GM12878 (cell line): ENCODE data around the gene GPT2. TPM values are rescaled to one million over a fixed set of nuclear protein-coding genes. Genes with fewer than 3 reads are reported as not detected.

Experiments used
- ATAC-seq: fragments of 200-7000 bp; cut with Tn5 transposase; 3 replicates; pipeline ENCODE4 v1.9.1; 2020; ENCODE audit warnings: mild to moderate bottlenecking, moderate library complexity
- BruUV-seq: library from RNA; stranded (reverse); fragments of 400-500 nt; replicated peaks from 2 replicates; lab custom pipeline; 2021; lab: Mats Ljungman, UMichigan
- CTCF ChIA-PET: fragments of 300-600 bp; sonication (Branson Sonifier 250); formaldehyde crosslinking; extraction: SDS; loops from one replicate; lab custom pipeline; 2021; ENCODE audit warnings: inconsistent platforms; lab: Yijun Ruan, JAX
- POLR2A ChIA-PET: fragments of 350-600 bp; formaldehyde crosslinking; extraction: SDS; loops from one replicate; lab custom pipeline; 2021; ENCODE audit warnings: inconsistent platforms; lab: Charles Lee
- RAD21 ChIA-PET: fragments of 300-600 bp; sonication (Branson Sonifier 250); formaldehyde crosslinking; loops from one replicate; lab custom pipeline; 2023; ENCODE audit warnings: antibody characterized with exemption; ENCODE audit not compliant: unreplicated experiment; lab: Charles Lee
- SMC1A ChIA-PET: fragments of 300-600 bp; sonication (Branson Sonifier 250); formaldehyde crosslinking; loops from one replicate; lab custom pipeline; 2023; ENCODE audit not compliant: unreplicated experiment, uncharacterized antibody; lab: Charles Lee
- DNase-seq: peaks from one replicate; pipeline ENCODE4 v3.0.0-alpha.2; 2011; ENCODE audit warnings: low read depth, low spot score
- FAIRE-seq: peaks from 3 replicates; lab custom pipeline; 2011; peaks lifted over from hg19 to GRCh38; lab: Jason Lieb, UNC
- H2AFZ ChIP-seq: 2 replicates; pipeline ENCODE4 v1.6.0; 2011; ENCODE audit warnings: low read depth, low read length, control low read depth; ENCODE audit not compliant: control insufficient read depth
- H3K27ac ChIP-seq: 2 replicates; pipeline ENCODE4 v1.5.1; 2011; ENCODE audit warnings: control low read depth; ENCODE audit not compliant: control insufficient read depth, insufficient read depth
- H3K27me3 ChIP-seq, 2 experiments: replicated peaks in 1 of 2; 2 replicates each; pipeline versions ENCODE4 v1.6.0 to v1.6.1; 2011; ENCODE audit warnings: low read length in 1 of 2; ENCODE audit not compliant: control insufficient read depth in 2 of 2, insufficient read depth in 2 of 2
- H3K36me3 ChIP-seq, 2 experiments: 2 replicates each; pipeline ENCODE4 v1.5.1; 2011; ENCODE audit warnings: low read length in 1 of 2; ENCODE audit not compliant: control insufficient read depth in 2 of 2, insufficient read depth in 2 of 2
- H3K4me1 ChIP-seq: 2 replicates; pipeline ENCODE4 v1.6.1; 2011; ENCODE audit warnings: mild to moderate bottlenecking, low read length, moderate library complexity, mixed read lengths; ENCODE audit not compliant: control insufficient read depth, insufficient read depth
- H3K4me2 ChIP-seq: 2 replicates; pipeline ENCODE4 v1.6.0; 2011; ENCODE audit warnings: control low read depth; ENCODE audit not compliant: control insufficient read depth, insufficient read depth
- H3K4me3 ChIP-seq: fragments of 200-600 bp; sonication (generic); 2 replicates; pipeline ENCODE4 v1.5.1; 2016
- H3K79me2 ChIP-seq: 2 replicates; pipeline ENCODE4 v1.6.0; 2011; ENCODE audit warnings: low read length; ENCODE audit not compliant: control insufficient read depth, insufficient read depth
- H3K9ac ChIP-seq: 2 replicates; pipeline ENCODE4 v1.8.0; 2011; ENCODE audit warnings: low read length, control low read depth, mixed read lengths; ENCODE audit not compliant: control insufficient read depth, insufficient read depth
- H3K9me3 ChIP-seq: replicated peaks from 3 replicates; pipeline ENCODE4 v1.5.1; 2011; ENCODE audit warnings: mild to moderate bottlenecking, low read length; ENCODE audit not compliant: control insufficient read depth, insufficient read depth
- H4K20me1 ChIP-seq: 2 replicates; pipeline ENCODE4 v1.6.0; 2011; ENCODE audit not compliant: control insufficient read depth, insufficient read depth
- CBX5 ChIP-seq: sonication (generic); IDR thresholded peaks from 2 replicates; pipeline ENCODE4 v1.6.1; 2016; ENCODE audit warnings: low read depth, moderate library complexity, mild to moderate bottlenecking, inconsistent platforms
- IKZF1 ChIP-seq: fragments of 450-650 bp; conservative IDR thresholded peaks from 2 replicates; pipeline ENCODE4 v1.6.1; 2017; ENCODE audit warnings: antibody characterized with exemption, mild to moderate bottlenecking
- MTA2 ChIP-seq: fragments of 450-650 bp; IDR thresholded peaks from 2 replicates; pipeline ENCODE4 v1.6.1; 2016; ENCODE audit warnings: low read depth, mild to moderate bottlenecking, moderate library complexity
- MYC ChIP-seq: IDR thresholded peaks from 2 replicates; pipeline ENCODE4 v1.6.1; 2011; ENCODE audit warnings: mild to moderate bottlenecking, low read length, moderate library complexity, inconsistent platforms; ENCODE audit not compliant: insufficient read depth, insufficient replicate concordance, insufficient read length, severe bottlenecking
- NR2C1 ChIP-seq: fragments of 450-650 bp; IDR thresholded peaks from 2 replicates; pipeline ENCODE4 v1.6.1; 2017; ENCODE audit warnings: antibody characterized with exemption, mild to moderate bottlenecking, moderate library complexity
- NR2F1 ChIP-seq: fragments of 450-650 bp; conservative IDR thresholded peaks from 2 replicates; pipeline ENCODE4 v1.6.1; 2017; ENCODE audit warnings: mild to moderate bottlenecking
- POLR2A ChIP-seq: IDR thresholded peaks from 2 replicates; pipeline ENCODE4 v1.6.1; 2011; ENCODE audit warnings: low read depth, mild to moderate bottlenecking, low read length
- TCF3 ChIP-seq: IDR thresholded peaks from 2 replicates; pipeline ENCODE4 v1.6.1; 2012; ENCODE audit warnings: low read depth, mild to moderate bottlenecking, low read length, borderline replicate concordance; ENCODE audit not compliant: insufficient read depth
- TCF7 ChIP-seq: IDR thresholded peaks from 2 replicates; pipeline ENCODE4 v1.6.1; 2014; ENCODE audit warnings: antibody characterized with exemption, borderline replicate concordance
- ZNF207 ChIP-seq: fragments of 450-650 bp; IDR thresholded peaks from 2 replicates; pipeline ENCODE4 v1.6.1; 2014; ENCODE audit warnings: antibody characterized with exemption, mild to moderate bottlenecking, borderline replicate concordance
- ZNF24 ChIP-seq: fragments of 450-650 bp; IDR thresholded peaks from 2 replicates; pipeline ENCODE4 v1.6.1; 2017; ENCODE audit warnings: antibody characterized with exemption, mild to moderate bottlenecking
- ZNF274 ChIP-seq: IDR thresholded peaks from one replicate; pipeline ENCODE4 v1.8.0; 2011; ENCODE audit not compliant: insufficient read length, insufficient read depth
- ZNF384 ChIP-seq: IDR thresholded peaks from 2 replicates; pipeline ENCODE4 v1.6.1; 2012; ENCODE audit warnings: low read depth, mild to moderate bottlenecking, low read length, improper control_type of control experiment, borderline replicate concordance
- ZSCAN29 ChIP-seq: fragments of 450-650 bp; IDR thresholded peaks from 2 replicates; pipeline ENCODE4 v1.6.1; 2017; ENCODE audit warnings: mild to moderate bottlenecking, moderate library complexity
- WGBS: methylation state at CpG from one replicate; pipeline ENCODE4 v1.1.6; 2016; ENCODE audit warnings: low lambda C conversion rate; ENCODE audit not compliant: insufficient replicate concordance, insufficient coverage; ENCODE audit errors: missing lambda C conversion rate; 5-methylcytosine and 5-hydroxymethylcytosine counted together
- in situ Hi-C: fragments of 300-500 bp; cut with MboI; formaldehyde crosslinking; loops from 9 replicates; pipeline ENCODE4 v1.14.3; 2018; ENCODE audit warnings: mixed read lengths
- intact Hi-C: fragments of 100-400 bp; cut with micrococcal nuclease; formaldehyde crosslinking; loops from one replicate; pipeline ENCODE4 v1.14.2; 2022; ENCODE audit not compliant: unreplicated experiment
- polyA plus RNA-seq, 11 experiments: library from polyadenylated mRNA; depleted of rRNA in 4 of 11; unstranded in 6 of 11; stranded (reverse) in 5 of 11; fragments of >200 nt; fragmentation: Nextera tagmentation in 4 of 11; fragmentation: Illumina TruSeq in 1 of 11; extraction: Ambion mirVana in 4 of 11; extraction: Trizol in 1 of 11; gene quantifications; 1 replicate in 1 of 11; 2 replicates in 10 of 11; pipeline versions ENCODE4 v1.2.1 to v1.2.3, GENCODE V29; 2011 to 2016; ENCODE audit warnings: inconsistent platforms in 2 of 11, missing spikeins in 2 of 11, low read depth in 1 of 11
- total RNA-seq, 4 experiments: library from RNA; depleted of rRNA in 3 of 4; stranded (reverse); fragments of >200 nt in 3 of 4; fragmentation: Illumina TruSeq in 1 of 4; extraction: Trizol in 1 of 4; gene quantifications; 2 replicates each; pipeline versions ENCODE4 v1.2.1 to v1.2.3, GENCODE V29; 2013 to 2021
- TF ChIP-seq, protein P1 (sequence below): IDR thresholded peaks from 2 replicates; pipeline ENCODE4 v1.6.1; 2011; ENCODE audit warnings: mild to moderate bottlenecking, low read depth, low read length, moderate library complexity; ENCODE audit not compliant: insufficient replicate concordance
- TF ChIP-seq, protein P2 (sequence below): IDR thresholded peaks from 2 replicates; pipeline ENCODE4 v1.6.1; 2011; ENCODE audit warnings: borderline replicate concordance, low read depth, mild to moderate bottlenecking, moderate library complexity, low read length; ENCODE audit not compliant: insufficient read depth, poor library complexity, severe bottlenecking
- TF ChIP-seq, protein P3 (sequence below): IDR thresholded peaks from 2 replicates; pipeline ENCODE4 v1.6.1; 2012; ENCODE audit warnings: low read depth, low read length, improper control_type of control experiment
- TF ChIP-seq, protein P4 (sequence below): fragments of 450-650 bp; IDR thresholded peaks from 2 replicates; pipeline ENCODE4 v1.6.1; 2018; ENCODE audit warnings: borderline replicate concordance, mild to moderate bottlenecking; ENCODE audit not compliant: partially characterized antibody

Gene GPT2
- total and polyA plus RNA-seq, 10 of the 15 experiments (the other 5 are each of a cell fraction or from before 2014, with no cell fraction given), result 0.45 to 9.9 (median 4.3) TPM

DNA sequence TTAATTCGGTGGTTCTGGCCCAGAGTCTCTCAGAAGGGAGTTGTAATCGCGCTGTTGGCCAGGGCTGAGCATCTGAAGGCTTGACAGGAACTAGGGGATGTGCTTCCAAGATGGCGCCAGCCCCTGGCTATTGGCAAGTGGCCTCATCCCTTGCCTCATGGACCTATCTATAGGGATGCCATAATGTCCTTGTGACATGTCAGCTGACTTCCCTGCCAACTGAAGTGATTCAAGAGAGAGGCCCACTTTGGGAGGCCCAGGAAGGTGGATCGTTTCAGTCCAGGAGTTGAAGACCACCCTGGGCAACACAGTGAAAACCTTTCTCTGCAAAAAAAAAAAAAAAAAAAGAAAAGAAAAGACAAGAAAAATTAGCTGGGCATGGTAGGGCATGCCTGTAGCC is 38.2 kb upstream of the GPT2 start:
- no peak overlapping the region for H3K27ac ChIP-seq
- H3K27me3 ChIP-seq, result no peaks in the 10 kb centered on the region
- no peak overlapping the region for H2AFZ ChIP-seq
- SMC1A ChIA-PET, result interaction anchor here (1.0 to 1.3 kb wide), 2 partner anchors 8 to 159 kb away, joined by 3 to 6 read pairs; no protein-coding TSS in a partner anchor
- FAIRE-seq (peak; percentile 7), DNase-seq (no peak), ATAC-seq (no peak)
- 76% methylated on average over 5 of the region's 5 CpGs for WGBS
- CTCF ChIA-PET, result interaction anchor here (1.0 to 3.0 kb wide), 4 partner anchors 8 to 172 kb away, joined by 3 to 13 read pairs (median 4); no protein-coding TSS in a partner anchor
- no peak for TF ChIP-seq IKZF1
- no peak for TF ChIP-seq ZNF274
- no peak for TF ChIP-seq POLR2A
- no peak for TF ChIP-seq ZNF24
- TF ChIP-seq, protein P1, sequence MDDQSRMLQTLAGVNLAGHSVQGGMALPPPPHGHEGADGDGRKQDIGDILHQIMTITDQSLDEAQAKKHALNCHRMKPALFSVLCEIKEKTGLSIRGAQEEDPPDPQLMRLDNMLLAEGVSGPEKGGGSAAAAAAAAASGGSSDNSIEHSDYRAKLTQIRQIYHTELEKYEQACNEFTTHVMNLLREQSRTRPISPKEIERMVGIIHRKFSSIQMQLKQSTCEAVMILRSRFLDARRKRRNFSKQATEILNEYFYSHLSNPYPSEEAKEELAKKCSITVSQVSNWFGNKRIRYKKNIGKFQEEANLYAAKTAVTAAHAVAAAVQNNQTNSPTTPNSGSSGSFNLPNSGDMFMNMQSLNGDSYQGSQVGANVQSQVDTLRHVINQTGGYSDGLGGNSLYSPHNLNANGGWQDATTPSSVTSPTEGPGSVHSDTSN, result no peak
- TF ChIP-seq CBX5, result no peak
- TF ChIP-seq, protein P2, sequence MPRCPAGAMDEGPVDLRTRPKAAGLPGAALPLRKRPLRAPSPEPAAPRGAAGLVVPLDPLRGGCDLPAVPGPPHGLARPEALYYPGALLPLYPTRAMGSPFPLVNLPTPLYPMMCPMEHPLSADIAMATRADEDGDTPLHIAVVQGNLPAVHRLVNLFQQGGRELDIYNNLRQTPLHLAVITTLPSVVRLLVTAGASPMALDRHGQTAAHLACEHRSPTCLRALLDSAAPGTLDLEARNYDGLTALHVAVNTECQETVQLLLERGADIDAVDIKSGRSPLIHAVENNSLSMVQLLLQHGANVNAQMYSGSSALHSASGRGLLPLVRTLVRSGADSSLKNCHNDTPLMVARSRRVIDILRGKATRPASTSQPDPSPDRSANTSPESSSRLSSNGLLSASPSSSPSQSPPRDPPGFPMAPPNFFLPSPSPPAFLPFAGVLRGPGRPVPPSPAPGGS, result no peak
- no peak for TF ChIP-seq ZSCAN29
- no peak for TF ChIP-seq MTA2
- no peak for TF ChIP-seq MYC
- no peak for TF ChIP-seq TCF7
- TF ChIP-seq ZNF384, result no peak
- no peak for TF ChIP-seq NR2C1
- TF ChIP-seq ZNF207, result no peak
- TF ChIP-seq, protein P3, sequence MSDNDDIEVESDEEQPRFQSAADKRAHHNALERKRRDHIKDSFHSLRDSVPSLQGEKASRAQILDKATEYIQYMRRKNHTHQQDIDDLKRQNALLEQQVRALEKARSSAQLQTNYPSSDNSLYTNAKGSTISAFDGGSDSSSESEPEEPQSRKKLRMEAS, result no peak
- TF ChIP-seq, protein P4, sequence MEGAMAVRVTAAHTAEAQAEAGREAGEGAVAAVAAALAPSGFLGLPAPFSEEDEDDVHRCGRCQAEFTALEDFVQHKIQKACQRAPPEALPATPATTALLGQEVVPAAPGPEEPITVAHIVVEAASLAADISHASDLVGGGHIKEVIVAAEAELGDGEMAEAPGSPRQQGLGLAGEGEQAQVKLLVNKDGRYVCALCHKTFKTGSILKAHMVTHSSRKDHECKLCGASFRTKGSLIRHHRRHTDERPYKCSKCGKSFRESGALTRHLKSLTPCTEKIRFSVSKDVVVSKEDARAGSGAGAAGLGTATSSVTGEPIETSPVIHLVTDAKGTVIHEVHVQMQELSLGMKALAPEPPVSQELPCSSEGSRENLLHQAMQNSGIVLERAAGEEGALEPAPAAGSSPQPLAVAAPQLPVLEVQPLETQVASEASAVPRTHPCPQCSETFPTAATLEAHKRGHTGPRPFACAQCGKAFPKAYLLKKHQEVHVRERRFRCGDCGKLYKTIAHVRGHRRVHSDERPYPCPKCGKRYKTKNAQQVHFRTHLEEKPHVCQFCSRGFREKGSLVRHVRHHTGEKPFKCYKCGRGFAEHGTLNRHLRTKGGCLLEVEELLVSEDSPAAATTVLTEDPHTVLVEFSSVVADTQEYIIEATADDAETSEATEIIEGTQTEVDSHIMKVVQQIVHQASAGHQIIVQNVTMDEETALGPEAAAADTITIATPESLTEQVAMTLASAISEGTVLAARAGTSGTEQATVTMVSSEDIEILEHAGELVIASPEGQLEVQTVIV, result no peak
- TF ChIP-seq TCF3, result no peak
- no peak for TF ChIP-seq NR2F1
- H3K79me2 ChIP-seq, result no peaks in the 10 kb centered on the region
- in situ Hi-C loops, result no loop called here
- H3K9me3 ChIP-seq, result peaks cover 2% of the 10 kb centered on the region; the same call in 1 of the 3 replicates
- H3K9ac ChIP-seq, result no peak overlapping the region
- H3K36me3 ChIP-seq, result no peaks in the 10 kb centered on the region
- no peak overlapping the region for H3K4me3 ChIP-seq
- H3K4me1 ChIP-seq, result peaks cover 3% of the 10 kb centered on the region; the same call in 1 of the 2 replicates
- no peaks in the 10 kb centered on the region for H4K20me1 ChIP-seq
- POLR2A ChIA-PET, result no interaction called here
- no peak overlapping the region for H3K4me2 ChIP-seq
- no TSS peak for BruUV-seq
- intact Hi-C loops, result no loop called here
- RAD21 ChIA-PET, result no interaction called here
